Activated CD4-positive, alpha-beta T cell treated with anti-CD3 and anti-CD28 coated beads, Interleukin-2, amount 10 ng/mL, durations not matched to agents 7 days and 5 days (primary cell): ENCODE measurements around the gene AIFM3. TPM values are rescaled to one million over a fixed set of nuclear protein-coding genes. Genes with fewer than 3 reads are reported as not detected.
"Not testable (repeated sequence)": the region's sequence is repeated elsewhere in the genome, so short reads cannot be mapped to it uniquely, and the experiment has no call there.

Experiments
- CTCF ChIA-PET: fragments of 350-600 bp; sonication (Branson Sonifier 250); formaldehyde crosslinking; loops from one replicate; lab custom pipeline; 2021; ENCODE audit warnings: antibody characterized with exemption; lab: Charles Lee
- POLR2A ChIA-PET: fragments of 350-600 bp; sonication (Branson Sonifier 250); formaldehyde crosslinking; loops from one replicate; lab custom pipeline; 2021; ENCODE audit warnings: antibody characterized with exemption; lab: Charles Lee
- DNase-seq: peaks from one replicate; pipeline ENCODE4 v3.0.0-alpha.2; 2020
- H3K27ac Mint-ChIP-seq: one replicate; pipeline ENCODE4 v1.8.0; 2021; ENCODE audit warnings: mild to moderate bottlenecking, moderate library complexity, mixed read lengths
- H3K27me3 Mint-ChIP-seq: one replicate; pipeline ENCODE4 v1.8.0; 2021; ENCODE audit warnings: mixed read lengths
- H3K36me3 Mint-ChIP-seq: one replicate; pipeline ENCODE4 v1.8.0; 2021; ENCODE audit warnings: low read depth, mixed read lengths
- H3K4me1 Mint-ChIP-seq: one replicate; pipeline ENCODE4 v1.8.0; 2021; ENCODE audit warnings: mixed read lengths
- H3K4me3 Mint-ChIP-seq: one replicate; pipeline ENCODE4 v1.8.0; 2021; ENCODE audit warnings: mild to moderate bottlenecking, moderate library complexity, mixed read lengths
- H3K9me3 Mint-ChIP-seq: one replicate; pipeline ENCODE4 v1.8.0; 2021; ENCODE audit warnings: mixed read lengths
- total RNA-seq, 2 experiments: library from RNA; stranded (reverse); gene quantifications; one replicate each; pipeline ENCODE4 v1.2.3, GENCODE V29; 2021

The AIFM3 gene
- total RNA-seq, 2 experiments from 2014 or later, result 0.25 TPM; not detected in 1

- POLR2A ChIA-PET, H3K9me3 Mint-ChIP-seq, DNase-seq, H3K4me3 Mint-ChIP-seq, CTCF ChIA-PET, H3K27me3 Mint-ChIP-seq, H3K27ac Mint-ChIP-seq: not testable (repeated sequence)
- Mint-ChIP-seq H3K4me1 (peaks cover 39% of the 10 kb centered on the region), H3K36me3 (peaks cover 35% of the 10 kb centered on the region)
Observed at GRCh38 chr22:20935049-20935448, 32.0 kb upstream of the AIFM3 start.

- H3K27ac Mint-ChIP-seq, H3K27me3 Mint-ChIP-seq, H3K9me3 Mint-ChIP-seq, DNase-seq, H3K4me3 Mint-ChIP-seq, POLR2A ChIA-PET: not testable (repeated sequence)
- Mint-ChIP-seq H3K36me3 (peaks cover 44% of the 10 kb centered on the region), H3K4me1 (peaks cover 45% of the 10 kb centered on the region)
- CTCF ChIA-PET, result interaction anchor here (0.8 to 2.7 kb wide), 2 partner anchors 11 to 19 kb away, joined by 3 to 12 read pairs; partner anchors contain the start of gene CRKL
Observed at GRCh38 chr22:20935780-20936539, 31.1 kb upstream of the AIFM3 start.

- peaks cover 42% of the 10 kb centered on the region for H3K4me1 Mint-ChIP-seq
- no peaks in the 10 kb centered on the region for H3K9me3 Mint-ChIP-seq
- H3K36me3 Mint-ChIP-seq, result peaks cover 52% of the 10 kb centered on the region
- ChIA-PET CTCF (interaction anchor here (0.8 to 2.7 kb wide), 4 partner anchors 10 to 20 kb away, joined by 3 to 12 read pairs (median 4); partner anchors contain the start of gene CRKL), POLR2A (no interaction called here)
- no peak for DNase-seq
- no peaks in the 10 kb centered on the region for H3K27me3 Mint-ChIP-seq
- no peak overlapping the region for H3K4me3 Mint-ChIP-seq
- H3K27ac Mint-ChIP-seq, result no peak overlapping the region
Observed at GRCh38 chr22:20937031-20937793, 29.8 kb upstream of the AIFM3 start.

- peaks cover 54% of the 10 kb centered on the region for H3K36me3 Mint-ChIP-seq
- DNase-seq, result no peak
- H3K9me3 Mint-ChIP-seq, result no peaks in the 10 kb centered on the region
- H3K4me1 Mint-ChIP-seq, result peaks cover 39% of the 10 kb centered on the region
- H3K4me3 Mint-ChIP-seq, result no peak overlapping the region
- no peaks in the 10 kb centered on the region for H3K27me3 Mint-ChIP-seq
- H3K27ac Mint-ChIP-seq, result no peak overlapping the region
- CTCF ChIA-PET, result interaction anchor here (1.1 to 2.7 kb wide), 3 partner anchors 11 to 21 kb away, joined by 3 to 12 read pairs (median 4); partner anchors contain the start of gene CRKL
- POLR2A ChIA-PET, result no interaction called here
Observed at GRCh38 chr22:20937794-20938671, 29.0 kb upstream of the AIFM3 start.

GRCh38 chr22:20939457-20940185 lies 27.4 kb upstream of the AIFM3 start:
- Mint-ChIP-seq H3K36me3 (peaks cover 48% of the 10 kb centered on the region), H3K4me1 (peaks cover 39% of the 10 kb centered on the region)
- POLR2A ChIA-PET, H3K27me3 Mint-ChIP-seq, H3K27ac Mint-ChIP-seq, H3K9me3 Mint-ChIP-seq, H3K4me3 Mint-ChIP-seq, DNase-seq: not testable (repeated sequence)
- CTCF ChIA-PET, result interaction anchor here (0.6 to 1.1 kb wide), 2 partner anchors 8 to 53 kb away, joined by 3 read pairs; no protein-coding TSS in a partner anchor

- H3K27ac Mint-ChIP-seq, result no peak overlapping the region
Observed at GRCh38 chr22:20940186-20940651, 26.8 kb upstream of the AIFM3 start.

GRCh38 chr22:20940904-20941385 lies 26.1 kb upstream of the AIFM3 start:
- Mint-ChIP-seq H3K4me1 (peaks cover 40% of the 10 kb centered on the region), H3K4me3 (no peak overlapping the region), H3K9me3 (no peaks in the 10 kb centered on the region), H3K27me3 (no peaks in the 10 kb centered on the region), H3K36me3 (peaks cover 45% of the 10 kb centered on the region), H3K27ac (no peak overlapping the region)
- no peak for DNase-seq
- ChIA-PET CTCF (interaction anchor here (1.0 to 1.1 kb wide), 2 partner anchors 10 to 55 kb away, joined by 3 to 4 read pairs; no protein-coding TSS in a partner anchor), POLR2A (no interaction called here)

More at GRCh38 chr22:20940186-20940651, 26.8 kb upstream of the AIFM3 start:
- Mint-ChIP-seq H3K4me3 (no peak overlapping the region), H3K36me3 (peaks cover 44% of the 10 kb centered on the region), H3K27me3 (no peaks in the 10 kb centered on the region), H3K4me1 (peaks cover 40% of the 10 kb centered on the region), H3K9me3 (no peaks in the 10 kb centered on the region)
- CTCF ChIA-PET, result interaction anchor here (1.1 kb wide), 1 partner anchor 9 kb away, joined by 3 read pairs; no protein-coding TSS in a partner anchor
- DNase-seq, result no peak
- POLR2A ChIA-PET, result no interaction called here

GRCh38 chr22:20942203-20942902 lies 24.7 kb upstream of the AIFM3 start:
- CTCF ChIA-PET, H3K9me3 Mint-ChIP-seq, DNase-seq, POLR2A ChIA-PET, H3K27ac Mint-ChIP-seq, H3K4me3 Mint-ChIP-seq, H3K27me3 Mint-ChIP-seq: not testable (repeated sequence)
- Mint-ChIP-seq H3K4me1 (peaks cover 37% of the 10 kb centered on the region), H3K36me3 (peaks cover 45% of the 10 kb centered on the region)

GRCh38 chr22:20943104-20943933 lies 23.7 kb upstream of the AIFM3 start:
- ChIA-PET POLR2A (no interaction called here), CTCF (interaction anchor here (0.6 kb wide), 1 partner anchor 123 kb away, joined by 4 read pairs; no protein-coding TSS in a partner anchor)
- Mint-ChIP-seq H3K4me3 (no peak overlapping the region), H3K36me3 (peaks cover 40% of the 10 kb centered on the region), H3K27me3 (no peaks in the 10 kb centered on the region), H3K27ac (no peak overlapping the region), H3K4me1 (peaks cover 39% of the 10 kb centered on the region), H3K9me3 (no peaks in the 10 kb centered on the region)
- no peak for DNase-seq

- H3K36me3 Mint-ChIP-seq, result peaks cover 36% of the 10 kb centered on the region
- no peaks in the 10 kb centered on the region for H3K9me3 Mint-ChIP-seq
- H3K27me3 Mint-ChIP-seq, result no peaks in the 10 kb centered on the region
- ChIA-PET POLR2A (no interaction called here), CTCF (interaction anchor here (0.6 kb wide), 1 partner anchor 122 kb away, joined by 4 read pairs; no protein-coding TSS in a partner anchor)
- H3K4me3 Mint-ChIP-seq, result no peak overlapping the region
- DNase-seq, result no peak
- H3K27ac Mint-ChIP-seq, result no peak overlapping the region
- peaks cover 40% of the 10 kb centered on the region for H3K4me1 Mint-ChIP-seq
Observed at GRCh38 chr22:20944042-20944441, 23.0 kb upstream of the AIFM3 start.
